NCI-H2171 (cell line): ENCODE data around the gene FAM118A.
"Not testable (repeated sequence)": the region's sequence is repeated elsewhere in the genome, so short reads cannot be mapped to it uniquely, and the experiment has no call there.

Source experiments
- DNase-seq: peaks from one replicate; lab custom pipeline; 2025; lab: John Stamatoyannopoulos, UW

FAM118A gene

GRCh38 chr22:45330548-45330947 is 20.8 kb downstream of the FAM118A start:
- DNase-seq = no peak

GRCh38 chr22:45331486-45331885 is 21.8 kb downstream of the FAM118A start:
- DNase-seq = no peak

- no peak for DNase-seq
Observed at GRCh38 chr22:45332001-45332400, 22.3 kb downstream of the FAM118A start.

DNA sequence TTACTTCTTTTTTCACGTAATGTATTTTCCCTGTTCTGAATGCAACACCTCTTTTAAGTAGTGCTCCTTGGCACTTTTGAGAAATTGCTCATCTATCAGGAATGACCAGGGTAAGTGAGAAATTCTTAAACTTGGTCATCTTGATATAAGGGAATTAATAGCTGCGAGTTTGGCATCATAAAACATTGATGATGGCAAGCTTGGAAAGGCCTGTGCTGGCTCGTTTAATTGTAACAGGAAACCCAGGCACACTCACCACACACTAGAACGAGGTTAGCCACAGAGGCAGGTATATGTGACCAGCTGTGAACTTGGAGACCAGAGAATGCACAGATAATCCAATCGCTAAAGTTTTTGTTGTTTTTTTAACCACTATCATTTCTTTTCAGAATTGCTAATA is 24.3 kb downstream of the FAM118A start:
- no peak for DNase-seq

DNA sequence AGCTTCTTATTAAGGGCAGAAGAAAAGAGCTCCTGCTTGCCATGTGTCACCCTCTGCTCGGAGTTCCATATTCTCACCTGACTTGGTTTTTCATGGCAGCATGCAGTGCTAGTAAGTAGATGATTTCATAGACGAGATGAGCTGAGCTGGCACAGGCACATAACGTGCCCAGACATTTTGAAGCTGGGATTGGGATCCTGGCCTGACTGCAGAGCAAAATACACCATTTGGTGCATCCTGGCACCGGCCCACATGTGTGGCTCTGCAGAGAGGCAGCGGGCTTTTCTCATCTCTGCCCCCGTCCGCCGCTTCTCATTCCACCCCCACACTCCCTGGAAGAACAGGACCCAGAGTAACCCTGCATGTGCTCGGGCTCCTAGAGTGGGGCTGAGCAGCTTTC is 24.8 kb downstream of the FAM118A start:
- peak; percentile 11 for DNase-seq

DNA sequence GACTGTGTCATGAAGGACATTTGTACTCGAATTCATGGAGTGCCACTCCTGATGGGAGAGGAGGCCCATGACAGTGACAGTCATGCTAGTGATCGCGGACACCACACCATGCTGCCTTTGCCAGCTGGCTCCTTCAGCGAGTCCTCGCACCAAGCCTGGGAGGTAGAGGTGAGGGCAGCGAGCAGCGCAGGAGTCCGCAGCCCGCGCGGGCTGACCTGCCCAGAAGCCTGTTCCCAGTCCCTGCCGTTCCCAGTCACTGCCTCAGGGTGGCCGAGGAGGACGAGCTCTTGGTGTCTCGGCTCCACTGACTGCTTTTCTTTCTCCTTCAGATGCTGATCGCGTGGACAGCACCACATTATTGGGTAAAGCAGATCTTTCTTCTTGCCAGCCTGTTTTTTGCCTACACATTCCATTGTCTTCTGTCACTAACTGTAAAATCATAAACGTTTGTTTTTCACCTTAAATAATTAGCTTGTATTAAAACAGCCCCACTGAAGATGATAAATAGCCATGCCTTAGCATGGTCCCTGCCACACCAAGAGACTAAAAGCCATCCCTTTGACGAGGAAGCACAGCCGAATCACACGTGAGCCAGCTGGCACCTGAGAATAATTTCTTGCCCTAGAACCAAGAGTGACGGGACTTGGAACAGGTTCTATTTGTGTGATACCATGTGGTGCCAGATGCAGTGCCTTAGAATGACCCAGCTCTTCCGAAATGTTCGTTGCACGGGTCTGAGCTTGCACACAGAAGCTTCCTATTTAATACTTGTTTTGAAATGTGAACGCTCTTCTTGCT is 25.5 kb downstream of the FAM118A start:
- no peak for DNase-seq

- DNase-seq = no peak
Observed at GRCh38 chr22:45335854-45336522, 26.3 kb downstream of the FAM118A start.

- no peak for DNase-seq
Observed at GRCh38 chr22:45336971-45337431, 27.3 kb downstream of the FAM118A start.

DNA sequence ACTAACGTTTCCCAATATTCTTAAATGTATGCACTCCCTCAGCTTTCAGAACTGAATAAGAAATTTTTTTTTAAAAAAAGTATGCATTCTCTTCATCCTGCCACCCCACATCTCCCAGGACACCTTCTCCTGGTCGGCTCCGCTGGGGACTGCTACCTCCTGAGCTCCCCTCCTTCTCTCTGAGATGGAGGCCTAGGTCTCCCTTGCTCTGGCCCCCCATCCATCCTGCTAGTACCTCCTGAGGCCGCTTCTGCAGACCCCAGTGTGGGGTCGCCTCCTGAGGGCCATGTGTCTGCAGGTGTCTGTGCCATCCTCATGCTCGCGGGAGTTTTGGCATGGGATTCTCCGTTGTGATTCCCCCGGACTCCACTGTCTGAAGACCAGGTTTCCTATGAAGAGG is 27.8 kb downstream of the FAM118A start:
- DNase-seq = no peak

GRCh38 chr22:45338795-45339194 is 29.1 kb downstream of the FAM118A start:
- DNase-seq = no peak

GRCh38 chr22:45340323-45340722 is 30.6 kb downstream of the FAM118A start:
- no peak for DNase-seq

DNA sequence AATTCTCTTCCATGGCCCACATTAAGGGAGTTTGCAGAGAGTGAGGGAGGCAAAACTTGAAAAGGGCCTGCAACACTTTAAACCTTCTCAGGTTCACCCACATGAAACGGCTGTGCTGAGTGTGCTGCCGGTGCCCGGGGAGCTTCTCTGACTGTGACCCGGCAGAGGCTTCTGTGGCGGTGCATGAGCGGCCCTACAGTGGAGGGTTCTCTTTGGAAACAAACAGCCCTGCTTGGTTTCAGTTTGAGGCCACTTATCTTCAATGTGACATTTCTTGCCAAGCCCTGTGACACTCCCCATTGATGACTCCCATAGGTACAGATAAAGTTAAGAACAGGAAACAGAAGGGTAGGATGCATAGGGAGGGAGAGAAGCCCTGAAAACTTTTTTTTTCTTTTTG is 31.8 kb downstream of the FAM118A start:
- no peak for DNase-seq

DNA sequence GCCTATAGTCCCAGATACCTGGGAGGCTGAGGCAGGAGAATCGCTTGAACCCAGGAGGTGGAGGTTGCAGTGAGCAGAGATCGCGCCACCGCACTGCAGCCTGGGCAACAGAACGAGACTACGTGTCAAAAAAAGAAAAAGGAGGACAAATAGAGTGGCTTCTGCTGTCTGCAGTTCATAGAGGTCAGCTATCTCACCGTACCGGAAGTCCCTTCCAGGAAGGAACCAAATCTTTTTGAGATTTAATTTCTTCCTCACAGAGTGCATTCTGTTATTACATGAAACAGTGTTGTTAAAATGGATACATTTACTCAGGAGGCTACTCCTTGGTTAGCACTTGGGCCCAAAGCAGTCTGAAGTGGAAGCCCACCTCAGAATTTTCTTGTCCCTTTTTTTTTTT is 33.4 kb downstream of the FAM118A start:
- DNase-seq = no peak

GRCh38 chr22:45344334-45344733 is 34.6 kb downstream of the FAM118A start:
- no peak for DNase-seq

DNA sequence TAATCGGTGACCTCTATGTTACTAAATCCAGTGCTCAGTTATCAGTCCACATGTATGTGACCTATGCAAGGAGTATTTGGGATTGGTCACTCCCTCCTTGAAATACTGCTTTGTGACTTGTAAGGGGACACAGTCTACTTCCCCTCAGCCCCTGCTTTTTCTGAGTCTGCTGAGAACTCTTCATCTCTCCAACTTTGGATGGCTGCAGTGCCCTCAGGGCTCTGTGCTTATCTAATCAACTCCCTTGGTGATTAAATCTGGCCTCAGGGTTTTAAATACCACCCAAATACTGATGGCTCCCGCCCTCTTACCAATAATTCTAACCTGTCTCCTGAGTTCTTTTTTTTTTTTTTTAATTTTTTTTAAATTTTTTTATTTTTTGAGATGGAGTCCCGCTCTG is 40.2 kb downstream of the FAM118A start:
- DNase-seq = no peak

DNA sequence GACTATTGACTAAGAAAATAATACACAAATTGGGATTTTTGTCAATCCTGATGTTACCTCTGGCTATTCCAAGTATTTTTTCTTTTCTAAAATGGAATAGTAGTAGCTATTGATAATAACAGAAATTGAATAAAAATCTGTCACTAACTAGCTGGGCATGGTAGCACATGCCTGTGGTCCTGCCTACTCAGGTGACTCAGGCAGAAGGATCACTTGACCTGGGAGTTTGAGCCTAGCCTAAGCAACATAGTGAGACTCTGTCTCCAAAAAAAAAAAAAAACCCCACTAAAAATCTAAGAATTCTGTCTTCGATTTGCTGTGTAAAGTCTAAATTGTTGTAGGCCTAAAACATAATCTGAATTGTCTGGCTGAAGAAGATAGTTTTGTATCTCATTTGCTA is 42.2 kb downstream of the FAM118A start:
- DNase-seq = no peak

- not testable (repeated sequence) for DNase-seq
Observed at GRCh38 chr22:45352757-45353156, 43.0 kb downstream of the FAM118A start.

- no peak for DNase-seq
Observed at GRCh38 chr22:45353786-45354185, 44.1 kb downstream of the FAM118A start.

GRCh38 chr22:45357490-45357889 is 47.8 kb downstream of the FAM118A start:
- DNase-seq = no peak

DNA sequence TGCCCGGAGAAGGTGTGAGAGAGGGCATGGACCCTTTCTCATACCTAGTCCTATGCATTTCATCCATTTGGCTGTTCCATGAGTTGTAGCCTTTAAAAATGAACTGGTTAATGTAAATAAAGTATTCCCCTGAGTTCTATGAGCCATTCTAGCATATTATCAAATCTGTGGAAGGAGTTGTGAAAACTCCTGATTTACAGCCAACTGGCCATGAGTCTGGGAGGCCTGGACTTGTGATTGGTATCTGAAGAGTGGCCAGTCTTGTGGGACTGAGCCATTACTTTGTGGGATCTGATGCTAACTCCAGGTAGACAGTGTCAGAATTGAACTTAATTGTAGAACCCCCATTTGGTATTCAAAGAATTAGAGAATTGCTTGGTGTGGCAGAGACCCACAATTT is 48.4 kb downstream of the FAM118A start:
- no peak for DNase-seq

- no peak for DNase-seq
Observed at GRCh38 chr22:45359627-45360026, 49.9 kb downstream of the FAM118A start.

DNA sequence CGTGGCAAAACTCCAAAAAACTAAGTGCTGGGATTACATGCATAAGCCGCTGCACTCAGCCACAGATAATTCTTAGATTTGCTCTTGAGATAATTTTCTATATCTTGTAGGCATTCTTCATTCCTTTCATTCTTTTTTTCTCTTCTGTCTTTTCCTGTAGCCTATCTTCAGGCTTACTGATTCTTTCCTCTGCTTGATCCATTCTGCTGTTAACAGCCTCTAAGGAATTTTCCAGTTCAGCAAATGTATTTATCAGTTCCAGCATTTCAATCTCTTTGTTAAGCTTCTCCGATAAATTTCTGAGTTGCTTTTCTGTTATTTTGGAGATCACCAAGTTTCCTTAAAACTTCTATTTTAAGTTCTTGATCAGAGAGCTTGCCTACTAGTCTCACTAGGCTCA is 57.0 kb downstream of the FAM118A start:
- no peak for DNase-seq

DNA sequence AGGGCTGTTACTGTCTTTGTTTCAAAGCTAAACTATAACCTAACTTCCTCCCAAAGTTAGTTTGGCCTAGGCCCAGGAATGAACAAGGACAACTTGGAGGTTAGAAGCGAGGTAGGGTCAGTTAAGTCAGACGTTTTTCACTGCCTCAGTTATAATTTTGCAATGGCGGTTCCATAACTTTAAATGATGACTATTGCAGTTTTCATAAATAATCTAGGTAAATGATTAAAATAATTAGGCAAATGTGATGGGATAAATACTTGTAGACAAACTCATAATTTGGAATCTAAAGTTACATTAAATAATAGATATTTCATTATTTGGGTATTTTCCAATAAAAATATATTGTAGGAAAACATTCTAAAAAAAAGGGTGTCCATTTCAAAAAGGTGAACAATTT is 63.9 kb downstream of the FAM118A start:
- DNase-seq = not testable (repeated sequence)

DNA sequence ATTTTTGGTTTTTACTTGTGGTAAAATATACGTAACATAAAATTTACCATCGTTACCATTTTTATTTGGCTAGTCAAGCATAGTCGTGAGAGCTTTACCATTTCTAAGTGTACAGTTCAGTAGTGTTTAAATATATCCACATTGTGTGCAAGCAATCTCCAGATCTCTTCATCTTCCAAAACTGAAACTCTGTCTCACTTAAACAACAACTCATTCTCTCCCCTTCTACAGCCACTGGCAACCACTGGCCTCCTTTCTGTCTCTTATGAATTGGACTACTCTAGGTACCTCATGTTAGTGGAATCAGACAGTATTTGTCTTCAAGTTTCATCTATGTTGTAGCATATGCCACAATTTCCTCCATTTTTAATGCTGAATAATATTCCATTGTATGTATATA is 66.3 kb downstream of the FAM118A start:
- no peak for DNase-seq
